RWPE2 (cell line): ENCODE results near the gene MLF2.

Source experiments
- ATAC-seq: fragments of 200-7000 bp; cut with Tn5 transposase; 3 replicates; pipeline ENCODE4 v1.9.1; 2021; ENCODE audit warnings: low read depth
- DNase-seq: peaks from one replicate; pipeline ENCODE4 v3.0.0-alpha.2; 2020; ENCODE audit warnings: low spot score
- H3K27ac ChIP-seq: fragments of 450-650 bp; 2 replicates; pipeline ENCODE4 v1.5.1; 2017; ENCODE audit warnings: mild to moderate bottlenecking; ENCODE audit not compliant: poor library complexity, severe bottlenecking
- H3K27me3 ChIP-seq: fragments of 250-450 bp; sonication (Bioruptor Pico); 2 replicates; pipeline ENCODE4 v1.5.1; 2021; ENCODE audit warnings: mild to moderate bottlenecking, moderate library complexity; ENCODE audit not compliant: insufficient read depth, poor library complexity, severe bottlenecking
- H3K36me3 ChIP-seq: fragments of 250-450 bp; sonication (Bioruptor Pico); 2 replicates; pipeline ENCODE4 v1.5.1; 2020; ENCODE audit warnings: low read depth, mild to moderate bottlenecking, moderate library complexity
- H3K4me1 ChIP-seq: fragments of 250-450 bp; sonication (Bioruptor Pico); 2 replicates; pipeline ENCODE4 v1.5.1; 2021; ENCODE audit warnings: mild to moderate bottlenecking, moderate library complexity; ENCODE audit not compliant: insufficient read depth, poor library complexity, severe bottlenecking
- H3K4me3 ChIP-seq: fragments of 250-450 bp; sonication (Bioruptor Pico); 2 replicates; pipeline ENCODE4 v1.5.1; 2021; ENCODE audit warnings: mild to moderate bottlenecking, moderate library complexity; ENCODE audit not compliant: severe bottlenecking
- H3K9me3 ChIP-seq: fragments of 250-450 bp; sonication (Bioruptor Pico); 2 replicates; pipeline ENCODE4 v1.5.1; 2021; ENCODE audit warnings: mild to moderate bottlenecking, moderate library complexity; ENCODE audit not compliant: severe bottlenecking
- TF ChIP-seq, protein P1 (sequence below): fragments of 450-650 bp; IDR thresholded peaks from one replicate; pipeline ENCODE4 v1.5.1; 2017; ENCODE audit warnings: mild to moderate bottlenecking, moderate library complexity; ENCODE audit not compliant: poor library complexity, severe bottlenecking

MLF2 gene

DNA sequence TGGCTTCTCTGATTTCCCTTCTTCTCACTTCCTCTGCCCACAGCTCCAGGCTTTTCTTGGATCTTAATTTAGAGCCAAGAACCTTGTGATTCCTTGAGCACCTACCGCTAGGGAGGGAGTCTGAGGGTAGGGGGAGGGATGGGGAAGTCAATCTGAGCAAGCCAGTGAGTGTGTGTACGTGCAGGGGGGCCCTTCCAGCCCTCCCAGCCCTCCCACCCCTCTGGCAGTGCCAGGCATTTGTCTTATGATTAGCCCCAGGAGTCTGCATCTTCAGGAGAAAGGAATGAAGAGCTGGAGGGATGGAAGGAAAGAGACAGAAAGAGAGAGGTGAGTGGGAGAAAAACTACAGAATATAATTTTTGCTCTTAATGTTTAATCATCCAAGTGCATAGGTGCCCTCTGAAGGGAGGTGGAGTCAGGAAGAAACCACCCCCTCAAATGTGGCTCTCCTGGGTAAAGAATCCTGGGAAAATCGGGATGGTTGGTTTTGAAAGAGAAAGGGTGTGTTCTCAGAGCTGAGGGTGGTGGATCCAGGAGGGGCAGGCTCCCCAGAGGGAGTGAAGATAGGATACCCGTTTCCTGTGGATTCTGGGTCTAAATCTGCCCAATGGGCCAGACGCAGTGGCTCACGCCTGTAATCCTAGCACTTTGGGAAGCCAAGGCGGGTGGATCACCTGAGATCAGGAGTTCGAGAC is 54.4 kb downstream of the MLF2 start:
- Histone ChIP-seq H3K36me3 (no peaks in the 10 kb centered on the region), H3K4me3 (no peak overlapping the region), H3K9me3 (no peaks in the 10 kb centered on the region), H3K27ac (no peak overlapping the region), H3K4me1 (no peaks in the 10 kb centered on the region), H3K27me3 (peaks cover 9% of the 10 kb centered on the region)
- ATAC-seq (no peak), DNase-seq (no peak)
- TF ChIP-seq, protein P1, sequence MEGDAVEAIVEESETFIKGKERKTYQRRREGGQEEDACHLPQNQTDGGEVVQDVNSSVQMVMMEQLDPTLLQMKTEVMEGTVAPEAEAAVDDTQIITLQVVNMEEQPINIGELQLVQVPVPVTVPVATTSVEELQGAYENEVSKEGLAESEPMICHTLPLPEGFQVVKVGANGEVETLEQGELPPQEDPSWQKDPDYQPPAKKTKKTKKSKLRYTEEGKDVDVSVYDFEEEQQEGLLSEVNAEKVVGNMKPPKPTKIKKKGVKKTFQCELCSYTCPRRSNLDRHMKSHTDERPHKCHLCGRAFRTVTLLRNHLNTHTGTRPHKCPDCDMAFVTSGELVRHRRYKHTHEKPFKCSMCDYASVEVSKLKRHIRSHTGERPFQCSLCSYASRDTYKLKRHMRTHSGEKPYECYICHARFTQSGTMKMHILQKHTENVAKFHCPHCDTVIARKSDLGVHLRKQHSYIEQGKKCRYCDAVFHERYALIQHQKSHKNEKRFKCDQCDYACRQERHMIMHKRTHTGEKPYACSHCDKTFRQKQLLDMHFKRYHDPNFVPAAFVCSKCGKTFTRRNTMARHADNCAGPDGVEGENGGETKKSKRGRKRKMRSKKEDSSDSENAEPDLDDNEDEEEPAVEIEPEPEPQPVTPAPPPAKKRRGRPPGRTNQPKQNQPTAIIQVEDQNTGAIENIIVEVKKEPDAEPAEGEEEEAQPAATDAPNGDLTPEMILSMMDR: no peak
